Neural progenitor cell (in vitro differentiated cells): Measurements from ENCODE around the gene ARV1. TPM values are rescaled to one million over a fixed set of nuclear protein-coding genes. Genes with fewer than 3 reads are reported as not detected.

Experiments used
- DNase-seq: peaks from one replicate; pipeline ENCODE4 v3.0.0-alpha.2; 2016; ENCODE audit warnings: low spot score
- H2AFZ ChIP-seq: fragments of 200-600 bp; sonication (generic); replicated peaks from 2 replicates; pipeline ENCODE4 v1.6.1; 2016; ENCODE audit warnings: antibody characterized with exemption
- H3F3A ChIP-seq: fragments of 200-600 bp; sonication (generic); 2 replicates; pipeline ENCODE4 v1.6.1; 2016; ENCODE audit warnings: antibody characterized with exemption, low read depth
- H3K27ac ChIP-seq: fragments of 200-600 bp; sonication (generic); 2 replicates; pipeline ENCODE4 v1.5.1; 2016; ENCODE audit warnings: mild to moderate bottlenecking
- H3K27me3 ChIP-seq: fragments of 200-600 bp; sonication (generic); 2 replicates; pipeline ENCODE4 v1.6.1; 2016; ENCODE audit warnings: mild to moderate bottlenecking, moderate library complexity
- H3K36me3 ChIP-seq: fragments of 200-600 bp; sonication (generic); 2 replicates; pipeline ENCODE4 v1.5.1; 2016
- H3K4me1 ChIP-seq: fragments of 200-600 bp; sonication (generic); 2 replicates; pipeline ENCODE4 v1.6.1; 2016; ENCODE audit warnings: mixed run types
- H3K4me2 ChIP-seq: fragments of 200-600 bp; sonication (generic); 2 replicates; pipeline ENCODE4 v1.6.1; 2016
- H3K4me3 ChIP-seq: fragments of 200-600 bp; sonication (generic); 2 replicates; pipeline ENCODE4 v1.5.1; 2016
- H3K79me2 ChIP-seq: fragments of 200-600 bp; sonication (generic); 2 replicates; pipeline ENCODE4 v1.6.1; 2016; ENCODE audit warnings: low read depth
- H3K9ac ChIP-seq: fragments of 200-600 bp; sonication (generic); 2 replicates; pipeline ENCODE4 v1.6.1; 2016
- H3K9me3 ChIP-seq: fragments of 200-600 bp; sonication (generic); 2 replicates; pipeline ENCODE4 v1.5.1; 2016; ENCODE audit warnings: low read depth
- H4K20me1 ChIP-seq: fragments of 200-600 bp; sonication (generic); 2 replicates; pipeline ENCODE4 v1.6.1; 2016; ENCODE audit warnings: low read depth
- H3K27ac Mint-ChIP-seq: 3 replicates; pipeline ENCODE4 v1.8.0; 2021; ENCODE audit warnings: mixed read lengths
- H3K27me3 Mint-ChIP-seq: 2 replicates; pipeline ENCODE4 v1.8.0; 2022; ENCODE audit warnings: low read depth, mild to moderate bottlenecking, inconsistent platforms, moderate library complexity, mixed read lengths; ENCODE audit not compliant: insufficient read depth
- H3K36me3 Mint-ChIP-seq: 3 replicates; pipeline ENCODE4 v1.8.0; 2021; ENCODE audit warnings: mixed read lengths
- H3K4me1 Mint-ChIP-seq: 3 replicates; pipeline ENCODE4 v1.8.0; 2021; ENCODE audit warnings: mixed read lengths
- H3K4me3 Mint-ChIP-seq: 3 replicates; pipeline ENCODE4 v1.8.0; 2021; ENCODE audit warnings: mild to moderate bottlenecking, moderate library complexity, mixed read lengths
- H3K9me3 Mint-ChIP-seq: 3 replicates; pipeline ENCODE4 v1.8.0; 2020; ENCODE audit warnings: mixed read lengths
- CTCF ChIP-seq: fragments of 200-600 bp; sonication (generic); IDR thresholded peaks from 2 replicates; pipeline ENCODE4 v1.5.1; 2017; ENCODE audit warnings: antibody characterized with exemption, mild to moderate bottlenecking
- EZH2 ChIP-seq: fragments of 200-600 bp; sonication (generic); IDR thresholded peaks from 2 replicates; pipeline ENCODE4 v1.6.1; 2017; ENCODE audit warnings: antibody characterized with exemption, mild to moderate bottlenecking, moderate library complexity
- EZH2phosphoT487 ChIP-seq: fragments of 200-600 bp; sonication (generic); IDR thresholded peaks from 2 replicates; pipeline ENCODE4 v1.6.1; 2017; ENCODE audit warnings: antibody characterized with exemption
- total RNA-seq: library from RNA; depleted of rRNA; stranded (reverse); fragments of >200 nt; gene quantifications from 2 replicates; pipeline ENCODE4 v1.2.3, GENCODE V29; 2015; ENCODE audit warnings: low replicate concordance

The ARV1 gene
- total RNA-seq, 1 donor from 2014 or later, result 23.3 TPM

GRCh38 chr1:230972855-230973271 is 6.0 kb upstream of the ARV1 start:
- no peaks in the 10 kb centered on the region for H3K9me3 Mint-ChIP-seq
- no peak overlapping the region for H2AFZ ChIP-seq
- no peaks in the 10 kb centered on the region for H3K9me3 ChIP-seq
- peaks cover 3% of the 10 kb centered on the region for H3K36me3 Mint-ChIP-seq
- H3K36me3 ChIP-seq, result no peaks in the 10 kb centered on the region
- peaks cover 6% of the 10 kb centered on the region for H3K4me1 Mint-ChIP-seq
- TF ChIP-seq EZH2phosphoT487 (no peak), CTCF (no peak), EZH2 (no peak)
- H3K4me3 ChIP-seq, result no peak overlapping the region
- H3K27me3 Mint-ChIP-seq, result no peaks in the 10 kb centered on the region
- H4K20me1 ChIP-seq, result peaks cover 5% of the 10 kb centered on the region
- no peak overlapping the region for H3K27ac ChIP-seq
- no peak overlapping the region for H3K4me2 ChIP-seq
- no peak overlapping the region for H3K27ac Mint-ChIP-seq
- peaks cover 6% of the 10 kb centered on the region for H3K4me1 ChIP-seq
- H3K9ac ChIP-seq, result no peak overlapping the region
- H3F3A ChIP-seq, result no peaks in the 10 kb centered on the region
- H3K27me3 ChIP-seq, result no peaks in the 10 kb centered on the region
- H3K79me2 ChIP-seq, result peaks cover 15% of the 10 kb centered on the region
- DNase-seq, result no peak
- H3K4me3 Mint-ChIP-seq, result no peak overlapping the region

GRCh38 chr1:230975636-230976035 is 3.3 kb upstream of the ARV1 start:
- TF ChIP-seq CTCF (no peak), EZH2 (no peak), EZH2phosphoT487 (no peak)
- Histone ChIP-seq H4K20me1 (peaks cover 5% of the 10 kb centered on the region), H3K4me1 (peaks cover 14% of the 10 kb centered on the region), H3K9me3 (no peaks in the 10 kb centered on the region), H3K27me3 (no peaks in the 10 kb centered on the region), H3K9ac (no peak overlapping the region), H3K36me3 (no peaks in the 10 kb centered on the region), H2AFZ (no peak overlapping the region), H3K27ac (no peak overlapping the region), H3K79me2 (peaks cover 32% of the 10 kb centered on the region), H3K4me2 (no peak overlapping the region), H3K4me3 (no peak overlapping the region), H3F3A (peaks cover 3% of the 10 kb centered on the region)
- no peak for DNase-seq
- Mint-ChIP-seq H3K9me3 (no peaks in the 10 kb centered on the region), H3K27me3 (peaks cover 2% of the 10 kb centered on the region), H3K27ac (no peak overlapping the region), H3K4me3 (no peak overlapping the region), H3K4me1 (peaks cover 17% of the 10 kb centered on the region), H3K36me3 (no peaks in the 10 kb centered on the region)

GRCh38 chr1:230976360-230976759 is 2.5 kb upstream of the ARV1 start:
- Mint-ChIP-seq H3K4me1 (peaks cover 17% of the 10 kb centered on the region), H3K4me3 (peak overlapping the region; percentile 48), H3K36me3 (no peaks in the 10 kb centered on the region), H3K9me3 (no peaks in the 10 kb centered on the region), H3K27me3 (peaks cover 2% of the 10 kb centered on the region), H3K27ac (no peak overlapping the region)
- Histone ChIP-seq H3K27me3 (no peaks in the 10 kb centered on the region), H3K4me3 (no peak overlapping the region), H3K27ac (no peak overlapping the region), H2AFZ (no peak overlapping the region), H3K4me1 (peaks cover 14% of the 10 kb centered on the region), H3K79me2 (peaks cover 32% of the 10 kb centered on the region), H3K36me3 (no peaks in the 10 kb centered on the region), H4K20me1 (peaks cover 5% of the 10 kb centered on the region), H3F3A (peaks cover 3% of the 10 kb centered on the region), H3K4me2 (no peak overlapping the region), H3K9ac (no peak overlapping the region), H3K9me3 (no peaks in the 10 kb centered on the region)
- DNase-seq, result no peak
- no peak for TF ChIP-seq EZH2phosphoT487

GRCh38 chr1:230976825-230977747 is 1.8 kb upstream of the ARV1 start:
- H4K20me1 ChIP-seq, result no peaks in the 10 kb centered on the region
- no peaks in the 10 kb centered on the region for H3K27me3 ChIP-seq
- peaks cover 2% of the 10 kb centered on the region for H3K27me3 Mint-ChIP-seq
- H3K4me1 Mint-ChIP-seq, result peaks cover 17% of the 10 kb centered on the region
- H3K4me3 ChIP-seq, result peak overlapping the region; percentile 77
- H3K36me3 Mint-ChIP-seq, result no peaks in the 10 kb centered on the region
- no peak overlapping the region for H3K27ac ChIP-seq
- peak overlapping the region; percentile 92 for H3K4me2 ChIP-seq
- H3K79me2 ChIP-seq, result peaks cover 32% of the 10 kb centered on the region
- no peak overlapping the region for H3K9ac ChIP-seq
- H3K27ac Mint-ChIP-seq, result peak overlapping the region; percentile 69
- peaks cover 3% of the 10 kb centered on the region for H3F3A ChIP-seq
- no peaks in the 10 kb centered on the region for H3K36me3 ChIP-seq
- H2AFZ ChIP-seq, result no peak overlapping the region
- H3K4me1 ChIP-seq, result peaks cover 14% of the 10 kb centered on the region
- DNase-seq, result no peak
- no peaks in the 10 kb centered on the region for H3K9me3 Mint-ChIP-seq
- peak overlapping the region; percentile 94 for H3K4me3 Mint-ChIP-seq
- TF ChIP-seq EZH2phosphoT487 (no peak), EZH2 (no peak), CTCF (no peak)
- no peaks in the 10 kb centered on the region for H3K9me3 ChIP-seq
